GM12873 (cell line): ENCODE measurements around the gene STARD13.

ENCODE experiments used
- TF ChIP-seq, protein P1 (sequence below): IDR thresholded peaks from 2 replicates; pipeline ENCODE4 v1.5.1; 2012; ENCODE audit warnings: low read depth, mild to moderate bottlenecking, moderate library complexity, low read length, control low read depth; ENCODE audit not compliant: insufficient read depth; ENCODE audit errors: missing control alignments

The STARD13 gene

DNA sequence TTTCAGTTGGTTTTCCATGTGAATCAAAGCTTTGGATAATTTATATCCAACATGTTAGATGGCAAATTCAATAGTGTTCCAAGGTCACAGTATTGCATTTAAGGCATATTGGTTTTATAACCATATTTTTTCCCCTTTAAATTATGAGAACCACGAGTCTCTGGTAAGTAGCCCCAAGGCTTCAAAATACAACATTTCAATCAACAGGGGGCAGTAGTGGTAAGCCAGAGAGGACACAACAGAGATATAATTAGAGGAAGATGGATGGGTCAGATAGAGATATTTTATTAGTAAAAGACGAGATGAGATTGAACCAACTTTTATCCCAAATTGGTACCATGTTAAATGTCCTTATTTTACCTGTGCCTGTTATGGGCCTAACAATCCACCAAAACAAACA lies 216.2 kb downstream of the STARD13 start:
- TF ChIP-seq, protein P1, sequence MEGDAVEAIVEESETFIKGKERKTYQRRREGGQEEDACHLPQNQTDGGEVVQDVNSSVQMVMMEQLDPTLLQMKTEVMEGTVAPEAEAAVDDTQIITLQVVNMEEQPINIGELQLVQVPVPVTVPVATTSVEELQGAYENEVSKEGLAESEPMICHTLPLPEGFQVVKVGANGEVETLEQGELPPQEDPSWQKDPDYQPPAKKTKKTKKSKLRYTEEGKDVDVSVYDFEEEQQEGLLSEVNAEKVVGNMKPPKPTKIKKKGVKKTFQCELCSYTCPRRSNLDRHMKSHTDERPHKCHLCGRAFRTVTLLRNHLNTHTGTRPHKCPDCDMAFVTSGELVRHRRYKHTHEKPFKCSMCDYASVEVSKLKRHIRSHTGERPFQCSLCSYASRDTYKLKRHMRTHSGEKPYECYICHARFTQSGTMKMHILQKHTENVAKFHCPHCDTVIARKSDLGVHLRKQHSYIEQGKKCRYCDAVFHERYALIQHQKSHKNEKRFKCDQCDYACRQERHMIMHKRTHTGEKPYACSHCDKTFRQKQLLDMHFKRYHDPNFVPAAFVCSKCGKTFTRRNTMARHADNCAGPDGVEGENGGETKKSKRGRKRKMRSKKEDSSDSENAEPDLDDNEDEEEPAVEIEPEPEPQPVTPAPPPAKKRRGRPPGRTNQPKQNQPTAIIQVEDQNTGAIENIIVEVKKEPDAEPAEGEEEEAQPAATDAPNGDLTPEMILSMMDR = peak; percentile 28

GRCh38 chr13:33066329-33066728 lies 219.2 kb downstream of the STARD13 start:
- TF ChIP-seq, protein P1 = no peak

DNA sequence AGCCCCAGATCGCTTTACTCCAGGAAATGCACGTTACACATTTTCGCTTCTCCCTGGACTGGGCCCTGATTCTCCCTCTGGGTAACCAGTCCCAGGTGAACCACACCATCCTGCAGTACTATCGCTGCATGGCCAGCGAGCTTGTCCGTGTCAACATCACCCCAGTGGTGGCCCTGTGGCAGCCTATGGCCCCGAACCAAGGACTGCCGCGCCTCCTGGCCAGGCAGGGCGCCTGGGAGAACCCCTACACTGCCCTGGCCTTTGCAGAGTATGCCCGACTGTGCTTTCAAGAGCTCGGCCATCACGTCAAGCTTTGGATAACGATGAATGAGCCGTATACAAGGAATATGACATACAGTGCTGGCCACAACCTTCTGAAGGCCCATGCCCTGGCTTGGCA lies 224.7 kb downstream of the STARD13 start:
- TF ChIP-seq, protein P1 = no peak

- TF ChIP-seq, protein P1 = no peak
Measured at GRCh38 chr13:33058776-33059327, 226.7 kb downstream of the STARD13 start.

DNA sequence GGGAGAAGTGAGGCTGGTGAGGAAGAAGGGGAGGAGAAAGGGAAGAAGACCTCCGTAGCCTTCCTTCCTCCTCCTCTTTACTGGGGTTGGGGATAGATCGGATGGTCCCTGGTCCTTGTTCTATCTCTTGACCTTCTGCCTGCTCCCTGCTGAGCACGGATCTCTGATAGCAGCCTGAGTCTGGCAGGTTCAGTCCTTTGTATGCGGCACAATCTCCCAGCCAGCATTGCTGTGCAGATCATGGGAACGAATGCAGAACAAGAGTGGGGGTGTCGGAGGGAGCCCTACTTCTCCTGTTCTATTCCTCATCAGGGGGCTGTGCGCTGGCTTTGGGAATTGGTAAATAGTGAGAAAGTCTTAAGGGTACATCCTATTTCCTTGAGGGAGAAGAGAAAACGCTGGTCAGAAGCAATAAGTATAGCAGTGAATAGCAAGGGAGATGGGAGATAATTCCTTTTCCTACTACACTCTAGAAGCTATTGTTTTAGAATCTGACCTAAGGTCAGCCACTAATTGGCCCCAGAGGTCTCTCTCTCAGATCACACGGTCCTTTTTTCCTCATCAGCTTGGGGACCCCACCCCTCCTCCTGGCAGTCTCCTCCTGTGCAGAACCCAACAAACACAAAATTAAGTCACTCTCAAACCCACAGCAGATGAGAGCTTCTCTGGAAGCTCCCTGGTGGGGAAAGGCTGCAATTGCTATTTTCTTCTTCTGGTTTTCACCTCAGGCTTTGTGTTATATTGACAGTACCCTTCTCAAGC lies 228.4 kb downstream of the STARD13 start:
- TF ChIP-seq, protein P1 = peak; percentile 58

GRCh38 chr13:33053397-33054066 lies 232.0 kb downstream of the STARD13 start:
- TF ChIP-seq, protein P1 = no peak
